Midbrain (tissue), 1 donor: ENCODE measurements around the gene HECW1.

Experiments
- DNase-seq: peaks from one replicate; lab custom pipeline; 2025; lab: John Stamatoyannopoulos, UW

HECW1 gene

GRCh38 chr7:43265139-43265538, 152.7 kb downstream of the HECW1 start:
- no peak for DNase-seq

GRCh38 chr7:43273939-43274719, 161.7 kb downstream of the HECW1 start:
- DNase-seq, result no peak

GRCh38 chr7:43274752-43275151, 162.3 kb downstream of the HECW1 start:
- DNase-seq, result no peak

- DNase-seq, result no peak
Observed at GRCh38 chr7:43276547-43276946, 164.1 kb downstream of the HECW1 start.

GRCh38 chr7:43278088-43278644, 165.7 kb downstream of the HECW1 start:
- DNase-seq, result no peak

GRCh38 chr7:43281268-43281667, 168.8 kb downstream of the HECW1 start:
- DNase-seq, result no peak

GRCh38 chr7:43283706-43284105, 171.3 kb downstream of the HECW1 start:
- DNase-seq, result no peak

- no peak for DNase-seq
Observed at GRCh38 chr7:43289826-43290225, 177.4 kb downstream of the HECW1 start.

GRCh38 chr7:43290978-43291377, 178.5 kb downstream of the HECW1 start:
- DNase-seq, result no peak

GRCh38 chr7:43291789-43292188, 179.3 kb downstream of the HECW1 start:
- DNase-seq, result no peak

- DNase-seq, result no peak
Observed at GRCh38 chr7:43292384-43292783, 179.9 kb downstream of the HECW1 start.

- DNase-seq, result no peak
Observed at GRCh38 chr7:43294080-43294630, 181.7 kb downstream of the HECW1 start.

- DNase-seq, result no peak
Observed at GRCh38 chr7:43295429-43295828, 183.0 kb downstream of the HECW1 start.

- no peak for DNase-seq
Observed at GRCh38 chr7:43296306-43296705, 183.9 kb downstream of the HECW1 start.

- DNase-seq, result no peak
Observed at GRCh38 chr7:43298617-43299016, 186.2 kb downstream of the HECW1 start.

- DNase-seq, result no peak
Observed at GRCh38 chr7:43300121-43300520, 187.7 kb downstream of the HECW1 start.

GRCh38 chr7:43302211-43302711, 189.8 kb downstream of the HECW1 start:
- no peak for DNase-seq

- DNase-seq, result no peak
Observed at GRCh38 chr7:43302773-43303460, 190.5 kb downstream of the HECW1 start.

- no peak for DNase-seq
Observed at GRCh38 chr7:43303740-43304241, 191.3 kb downstream of the HECW1 start.

- no peak for DNase-seq
Observed at GRCh38 chr7:43306404-43306803, 194.0 kb downstream of the HECW1 start.

- no peak for DNase-seq
Observed at GRCh38 chr7:43307522-43307921, 195.1 kb downstream of the HECW1 start.

GRCh38 chr7:43308913-43309705, 196.7 kb downstream of the HECW1 start:
- no peak for DNase-seq
